Immature natural killer cell (primary cell): ENCODE measurements around the gene NUAK1. TPM values are rescaled to one million over a fixed set of nuclear protein-coding genes. Genes with fewer than 3 reads are reported as not detected.
"Not testable (repeated sequence)": the region's sequence is repeated elsewhere in the genome, so short reads cannot be mapped to it uniquely, and the experiment has no call there.

ENCODE experiments used
- DNase-seq, 3 donors: peaks; one replicate each; pipeline ENCODE4 v3.0.0; 2022; ENCODE audit warnings: mixed read lengths in 1 of 3
- H3K27ac Mint-ChIP-seq, 6 donors: one replicate each; pipeline ENCODE4 v1.8.0; 2020; ENCODE audit warnings: mixed read lengths in 6 of 6, mild to moderate bottlenecking in 5 of 6, inconsistent platforms in 4 of 6, moderate library complexity in 3 of 6
- H3K27me3 Mint-ChIP-seq, 3 donors: one replicate each; pipeline ENCODE4 v1.8.0; 2020 to 2021; ENCODE audit warnings: low read depth in 3 of 3, mild to moderate bottlenecking in 3 of 3, mixed read lengths in 3 of 3, moderate library complexity in 3 of 3, inconsistent platforms in 1 of 3
- H3K36me3 Mint-ChIP-seq, 3 donors: one replicate each; pipeline ENCODE4 v1.8.0; 2020; ENCODE audit warnings: mixed read lengths in 3 of 3, inconsistent platforms in 2 of 3, mild to moderate bottlenecking in 2 of 3
- H3K4me1 Mint-ChIP-seq, 2 donors: one replicate each; pipeline ENCODE4 v1.8.0; 2020; ENCODE audit warnings: inconsistent platforms in 2 of 2, mild to moderate bottlenecking in 2 of 2, mixed read lengths in 2 of 2, moderate library complexity in 1 of 2
- H3K4me3 Mint-ChIP-seq, 5 donors: one replicate each; pipeline ENCODE4 v1.8.0; 2020; ENCODE audit warnings: mild to moderate bottlenecking in 5 of 5, mixed read lengths in 5 of 5, inconsistent platforms in 3 of 5, moderate library complexity in 3 of 5
- H3K9me3 Mint-ChIP-seq, 6 donors: one replicate each; pipeline ENCODE4 v1.8.0; 2020; ENCODE audit warnings: mild to moderate bottlenecking in 6 of 6, mixed read lengths in 6 of 6, inconsistent platforms in 4 of 6, moderate library complexity in 3 of 6
- polyA plus RNA-seq, 3 donors: library from polyadenylated mRNA; unstranded; fragments of 300-500 nt; fragmentation: Illumina TruSeq; gene quantifications; one replicate each; pipeline ENCODE4 v1.2.3, GENCODE V29; 2021

Gene NUAK1
- polyA plus RNA-seq, 3 donors from 2014 or later = 0.02 to 2.7 (median 0.68) TPM

- H3K36me3 Mint-ChIP-seq, H3K9me3 Mint-ChIP-seq, DNase-seq, H3K27ac Mint-ChIP-seq, H3K4me3 Mint-ChIP-seq: not testable (repeated sequence)
- Mint-ChIP-seq H3K4me1 (peaks cover 13 to 17% of the 10 kb centered on the region in 2 donors), H3K27me3 (peaks cover 5 to 19% (median 15%) of the 10 kb centered on the region in 3 donors)
These were observed 3.2 kb upstream of the NUAK1 start for GRCh38 chr12:106141920-106142319.

GRCh38 chr12:106141452-106141851 is 2.7 kb upstream of the NUAK1 start:
- Mint-ChIP-seq H3K27me3 (peaks cover 5 to 20% (median 16%) of the 10 kb centered on the region in 3 donors), H3K4me3 (peak overlapping the region in 1 of 5 donors; percentile 36), H3K36me3 (no peaks in the 10 kb centered on the region), H3K4me1 (peaks cover 17 to 21% of the 10 kb centered on the region in 2 donors), H3K27ac (no peak overlapping the region), H3K9me3 (no peaks in the 10 kb centered on the region)
- DNase-seq = no peak

GRCh38 chr12:106141003-106141402 is 2.2 kb upstream of the NUAK1 start:
- Mint-ChIP-seq H3K4me3 (peak overlapping the region in 3 of 5 donors; percentile 23 to 51 (median 31)), H3K36me3 (no peaks in the 10 kb centered on the region), H3K27ac (no peak overlapping the region), H3K27me3 (peaks cover 9 to 22% (median 20%) of the 10 kb centered on the region in 3 donors), H3K4me1 (peaks cover 21 to 25% of the 10 kb centered on the region in 2 donors), H3K9me3 (no peaks in the 10 kb centered on the region)
- DNase-seq = no peak

- Mint-ChIP-seq H3K27me3 (peaks cover 9 to 22% (median 18%) of the 10 kb centered on the region in 3 donors), H3K27ac (no peak overlapping the region), H3K9me3 (no peaks in the 10 kb centered on the region), H3K36me3 (no peaks in the 10 kb centered on the region), H3K4me3 (peak overlapping the region; percentile 31 to 73 (median 51)), H3K4me1 (peaks cover 26 to 31% of the 10 kb centered on the region in 2 donors)
- DNase-seq = no peak
These were observed 1.7 kb upstream of the NUAK1 start for GRCh38 chr12:106140223-106140986.

- peak; percentile 18 to 30 (median 18) for DNase-seq
- H3K4me1 Mint-ChIP-seq = peaks cover 27 to 34% of the 10 kb centered on the region in 2 donors
These were observed 843 bp upstream of the NUAK1 start for GRCh38 chr12:106139422-106140171.

GRCh38 chr12:106138357-106138632 is 459 bp downstream of the NUAK1 start:
- Mint-ChIP-seq H3K27me3 (peaks cover 12 to 24% (median 20%) of the 10 kb centered on the region in 3 donors), H3K27ac (peak overlapping the region in 1 of 6 donors; percentile 47), H3K4me3 (peak overlapping the region; percentile 70 to 86 (median 78))

More at GRCh38 chr12:106139422-106140171, 843 bp upstream of the NUAK1 start:
- Mint-ChIP-seq H3K4me3 (peak overlapping the region; percentile 31 to 73 (median 48)), H3K27ac (no peak overlapping the region), H3K36me3 (no peaks in the 10 kb centered on the region), H3K9me3 (no peaks in the 10 kb centered on the region), H3K27me3 (peaks cover 10 to 22% (median 18%) of the 10 kb centered on the region in 3 donors)

GRCh38 chr12:106137530-106138356 is 1.0 kb downstream of the NUAK1 start:
- Mint-ChIP-seq H3K4me3 (peak overlapping the region; percentile 70 to 86 (median 78)), H3K9me3 (no peaks in the 10 kb centered on the region), H3K27ac (peak overlapping the region in 3 of 6 donors; percentile 31 to 73 (median 47)), H3K27me3 (peaks cover 12 to 24% (median 23%) of the 10 kb centered on the region in 3 donors), H3K4me1 (peaks cover 30 to 34% of the 10 kb centered on the region in 2 donors), H3K36me3 (no peaks in the 10 kb centered on the region)
- DNase-seq = no peak

More at GRCh38 chr12:106138357-106138632, 459 bp downstream of the NUAK1 start:
- DNase-seq = peak in 1 of 3 donors; percentile 10
- Mint-ChIP-seq H3K36me3 (no peaks in the 10 kb centered on the region), H3K4me1 (peaks cover 30 to 34% of the 10 kb centered on the region in 2 donors), H3K9me3 (no peaks in the 10 kb centered on the region)

- peak; percentile 54 to 69 (median 58) for DNase-seq
- Mint-ChIP-seq H3K4me3 (peak overlapping the region; percentile 24 to 52 (median 31)), H3K27ac (peak overlapping the region in 1 of 6 donors; percentile 11), H3K4me1 (peaks cover 30 to 34% of the 10 kb centered on the region in 2 donors), H3K9me3 (no peaks in the 10 kb centered on the region), H3K27me3 (peaks cover 10 to 26% (median 22%) of the 10 kb centered on the region in 3 donors), H3K36me3 (no peaks in the 10 kb centered on the region)
These were observed 2.5 kb downstream of the NUAK1 start for GRCh38 chr12:106136263-106136662.

GRCh38 chr12:106135781-106136180 is 3.0 kb downstream of the NUAK1 start:
- H3K4me1 Mint-ChIP-seq = peaks cover 30 to 34% of the 10 kb centered on the region in 2 donors

GRCh38 chr12:106135075-106135474 is 3.7 kb downstream of the NUAK1 start:
- H3K27ac Mint-ChIP-seq = peak overlapping the region in 1 of 6 donors; percentile 45
- peaks cover 25 to 27% of the 10 kb centered on the region in 2 donors for H3K4me1 Mint-ChIP-seq
- no peaks in the 10 kb centered on the region for H3K9me3 Mint-ChIP-seq
- peaks cover 10 to 23% (median 13%) of the 10 kb centered on the region in 3 donors for H3K27me3 Mint-ChIP-seq
- peak overlapping the region in 1 of 5 donors; percentile 52 for H3K4me3 Mint-ChIP-seq
- no peaks in the 10 kb centered on the region for H3K36me3 Mint-ChIP-seq
- no peak for DNase-seq

More at GRCh38 chr12:106135781-106136180, 3.0 kb downstream of the NUAK1 start:
- H3K9me3 Mint-ChIP-seq = no peaks in the 10 kb centered on the region
- peak overlapping the region in 4 of 5 donors; percentile 29 to 52 (median 32) for H3K4me3 Mint-ChIP-seq
- peak overlapping the region in 3 of 6 donors; percentile 13 to 62 (median 45) for H3K27ac Mint-ChIP-seq
- no peaks in the 10 kb centered on the region for H3K36me3 Mint-ChIP-seq
- DNase-seq = peak in 1 of 3 donors; percentile 4
- peaks cover 10 to 24% (median 20%) of the 10 kb centered on the region in 3 donors for H3K27me3 Mint-ChIP-seq

- no peak overlapping the region for H3K27ac Mint-ChIP-seq
- H3K36me3 Mint-ChIP-seq = no peaks in the 10 kb centered on the region
- no peaks in the 10 kb centered on the region for H3K9me3 Mint-ChIP-seq
These were observed 4.3 kb downstream of the NUAK1 start for GRCh38 chr12:106134294-106134949.

GRCh38 chr12:106133136-106134087 is 5.3 kb downstream of the NUAK1 start:
- H3K9me3 Mint-ChIP-seq = no peaks in the 10 kb centered on the region

More at GRCh38 chr12:106134294-106134949, 4.3 kb downstream of the NUAK1 start:
- peaks cover 25 to 27% of the 10 kb centered on the region in 2 donors for H3K4me1 Mint-ChIP-seq
- peak overlapping the region in 1 of 5 donors; percentile 8 for H3K4me3 Mint-ChIP-seq
- no peak for DNase-seq
- peaks cover 10 to 23% (median 12%) of the 10 kb centered on the region in 3 donors for H3K27me3 Mint-ChIP-seq

More at GRCh38 chr12:106133136-106134087, 5.3 kb downstream of the NUAK1 start:
- Mint-ChIP-seq H3K27me3 (peaks cover 10 to 23% (median 12%) of the 10 kb centered on the region in 3 donors), H3K27ac (peak overlapping the region in 1 of 6 donors; percentile 7), H3K4me1 (peaks cover 25 to 27% of the 10 kb centered on the region in 2 donors), H3K36me3 (no peaks in the 10 kb centered on the region), H3K4me3 (no peak overlapping the region)
- DNase-seq = no peak
